ENCODE results near the gene RTRAF. TPM values are rescaled to one million over a fixed set of nuclear protein-coding genes. Genes with fewer than 3 reads are reported as not detected.

The RTRAF gene
- total and polyA plus RNA-seq, 2 of the 8 experiments (the other 6 are each of a cell fraction or from before 2014, with no cell fraction given) = 149 to 359 TPM

- TF ChIP-seq CBX5 (IDR thresholded peaks at IDR 0.05; ENCODE audit: low read depth, low read length) (no peak), POLR2AphosphoS5 (IDR thresholded peaks at IDR 0.05; ENCODE audit: low read depth, low read length) (no peak), FOSL1 (IDR thresholded peaks at IDR 0.05; ENCODE audit: insufficient read depth, low read depth, low read length) (no peak), SP2 (IDR thresholded peaks at IDR 0.05; ENCODE audit: low read length) (no peak)
Observed at GRCh38 chr14:52029881-52030280, 40.5 kb downstream of the RTRAF start (continued).

All from H1 (cell line).